CD4-positive, alpha-beta T cell treated with Interleukin-17A for 1 hour (primary cell): ENCODE data around the gene MARCHF3.
"Not testable (repeated sequence)": the region's sequence is repeated elsewhere in the genome, so short reads cannot be mapped to it uniquely, and the experiment has no call there.

ENCODE experiments used
- DNase-seq: peaks from one replicate; pipeline ENCODE4 v3.0.0-alpha.2; 2020

Gene MARCHF3

GRCh38 chr5:126947146-126948010, 83.0 kb downstream of the MARCHF3 start:
- no peak for DNase-seq

- DNase-seq: not testable (repeated sequence)
These were observed 87.5 kb downstream of the MARCHF3 start for GRCh38 chr5:126942908-126943307.

DNA sequence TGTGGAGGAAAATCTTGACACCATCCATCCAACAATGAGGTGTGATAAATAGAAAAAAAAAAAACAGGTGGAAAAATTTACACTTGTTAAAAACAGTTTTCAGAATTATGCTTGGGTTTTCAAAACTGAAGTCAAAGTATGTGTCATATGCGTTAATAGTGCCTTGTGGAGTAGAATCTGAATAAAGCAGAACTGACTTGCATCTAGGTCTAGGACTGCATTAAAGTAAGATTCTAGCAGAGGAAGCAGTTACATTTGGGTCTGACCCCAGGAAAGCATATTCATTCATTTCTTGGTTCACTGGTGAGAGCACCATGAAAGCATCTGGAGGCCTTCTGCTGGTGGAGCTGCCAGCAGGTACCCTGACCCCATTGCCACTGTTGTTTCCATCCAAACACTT, 89.0 kb downstream of the MARCHF3 start:
- DNase-seq: no peak

GRCh38 chr5:126939887-126940286, 90.5 kb downstream of the MARCHF3 start:
- DNase-seq: no peak

DNA sequence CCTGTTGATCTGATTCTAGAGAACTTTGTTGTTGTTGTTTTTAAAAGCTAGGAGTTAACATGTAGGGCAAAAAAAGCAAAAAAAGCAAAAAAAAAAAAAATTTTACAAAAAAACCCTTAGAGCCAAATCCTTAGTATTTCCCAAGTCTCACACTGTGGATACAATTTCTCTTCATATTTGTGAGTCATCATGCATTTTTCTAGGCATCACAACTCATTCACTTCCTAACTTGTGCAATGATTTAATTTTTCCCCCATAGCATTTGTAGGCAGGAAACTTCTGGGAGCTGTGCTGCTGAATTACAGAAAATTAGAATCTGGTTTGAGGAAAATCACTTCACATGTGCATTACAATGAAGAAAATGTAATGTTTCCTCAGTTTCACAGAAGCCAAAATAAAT, 91.9 kb downstream of the MARCHF3 start:
- no peak for DNase-seq

DNA sequence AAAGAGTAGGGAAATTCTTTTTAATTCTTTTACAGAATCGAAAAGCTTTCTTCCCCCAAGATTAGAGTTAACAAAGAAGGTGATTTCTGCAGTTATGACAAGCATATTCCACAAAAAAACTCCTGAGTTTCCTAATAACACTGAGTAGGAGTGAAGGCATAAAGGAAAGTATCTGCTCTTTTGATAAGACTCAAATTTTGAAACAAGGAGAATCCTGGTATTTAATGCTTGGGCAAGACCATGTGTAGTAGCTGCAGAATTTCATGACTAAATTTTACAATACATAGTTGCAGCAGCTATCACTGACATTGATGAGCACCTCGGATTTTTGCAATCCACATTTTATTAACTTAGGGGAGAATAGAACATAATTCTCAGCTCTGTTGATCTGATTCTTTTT, 92.6 kb downstream of the MARCHF3 start:
- no peak for DNase-seq

DNA sequence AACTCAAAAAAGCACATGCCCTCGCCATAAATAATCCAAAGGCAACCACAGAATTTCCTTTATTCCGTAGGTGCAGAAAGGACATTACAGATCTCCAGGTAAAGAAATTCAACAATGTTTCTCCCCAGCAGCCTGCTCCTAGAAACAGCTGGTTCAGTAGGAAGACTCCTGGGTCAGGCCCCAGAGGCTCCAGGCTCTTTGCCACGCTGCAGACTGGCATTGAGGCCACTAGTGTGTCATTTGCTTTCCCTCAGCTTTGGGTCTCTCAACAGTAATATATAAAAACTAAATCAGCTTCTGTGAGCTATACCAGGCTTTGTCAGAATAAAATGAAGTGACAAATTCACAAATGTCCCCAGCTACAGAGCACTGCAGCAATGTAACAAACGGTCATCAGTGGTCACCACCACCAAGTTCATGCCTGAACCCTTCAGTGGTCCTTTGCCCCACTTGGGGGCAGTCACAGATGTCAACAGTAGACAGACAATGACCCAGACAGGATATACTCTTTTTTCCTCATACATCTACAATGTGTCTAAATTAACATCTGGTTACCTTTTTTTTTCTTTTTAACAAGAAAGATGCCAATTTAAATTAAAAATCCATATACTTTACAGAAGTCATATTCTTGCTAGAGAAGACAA, 93.5 kb downstream of the MARCHF3 start:
- no peak for DNase-seq

DNA sequence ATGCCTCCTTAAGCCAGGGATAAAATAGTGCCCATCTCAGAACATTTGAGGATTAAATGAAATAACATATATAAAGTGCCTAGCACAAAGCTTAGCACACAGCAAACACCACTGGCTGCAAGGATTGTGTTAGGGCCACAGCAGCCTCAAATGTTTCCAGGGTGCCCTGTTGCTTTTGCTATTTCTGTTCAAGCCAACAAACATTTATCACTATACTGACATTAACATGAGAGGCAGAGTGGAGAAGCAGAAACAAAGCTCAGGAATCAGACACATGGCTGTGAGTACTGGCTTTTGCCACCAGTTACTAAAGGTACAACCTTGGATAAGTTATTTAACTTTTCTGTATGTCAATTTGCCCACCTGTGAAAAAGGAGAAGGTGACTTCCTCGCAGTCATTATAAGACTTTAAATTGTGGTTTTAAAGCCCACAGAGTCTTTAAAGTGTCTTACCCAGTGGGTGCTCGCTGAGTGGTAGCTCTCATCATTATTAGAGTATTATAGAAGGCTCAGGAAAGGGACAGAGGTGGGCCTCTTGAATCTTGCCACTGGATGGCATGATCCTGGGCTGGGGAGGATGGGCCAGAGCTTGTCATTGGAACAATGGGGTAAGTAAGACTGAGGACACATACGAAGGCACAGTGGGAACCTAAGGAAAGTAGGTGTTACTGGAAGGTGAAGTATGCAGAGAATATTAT, 98.2 kb downstream of the MARCHF3 start:
- no peak for DNase-seq

GRCh38 chr5:126928041-126928440, 102.3 kb downstream of the MARCHF3 start:
- no peak for DNase-seq

DNA sequence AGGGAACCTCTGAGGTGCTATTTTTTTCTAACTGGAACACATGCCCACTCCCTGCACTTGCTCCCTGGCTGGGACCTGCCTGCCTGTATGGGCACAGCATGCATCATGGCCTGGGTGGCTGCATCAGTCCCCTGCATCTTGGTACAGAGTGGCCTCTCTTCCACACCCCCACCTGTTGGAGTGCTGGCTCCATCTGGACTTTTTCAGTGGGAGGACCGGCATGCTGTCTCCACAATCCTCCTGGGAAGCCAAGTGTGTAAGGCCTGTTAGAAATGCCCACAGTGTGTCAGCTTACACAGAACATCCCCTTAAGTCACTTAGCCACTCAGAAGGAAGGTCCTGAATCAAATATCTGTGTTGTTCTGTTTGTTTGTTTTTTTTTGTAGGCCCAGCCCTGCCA, 102.9 kb downstream of the MARCHF3 start:
- DNase-seq: no peak

- DNase-seq: no peak
These were observed 104.2 kb downstream of the MARCHF3 start for GRCh38 chr5:126926187-126926586.

- DNase-seq: no peak
These were observed 104.9 kb downstream of the MARCHF3 start for GRCh38 chr5:126925482-126925881.

GRCh38 chr5:126924331-126925033, 105.9 kb downstream of the MARCHF3 start:
- DNase-seq: no peak

- DNase-seq: no peak
These were observed 108.9 kb downstream of the MARCHF3 start for GRCh38 chr5:126921241-126922091.

DNA sequence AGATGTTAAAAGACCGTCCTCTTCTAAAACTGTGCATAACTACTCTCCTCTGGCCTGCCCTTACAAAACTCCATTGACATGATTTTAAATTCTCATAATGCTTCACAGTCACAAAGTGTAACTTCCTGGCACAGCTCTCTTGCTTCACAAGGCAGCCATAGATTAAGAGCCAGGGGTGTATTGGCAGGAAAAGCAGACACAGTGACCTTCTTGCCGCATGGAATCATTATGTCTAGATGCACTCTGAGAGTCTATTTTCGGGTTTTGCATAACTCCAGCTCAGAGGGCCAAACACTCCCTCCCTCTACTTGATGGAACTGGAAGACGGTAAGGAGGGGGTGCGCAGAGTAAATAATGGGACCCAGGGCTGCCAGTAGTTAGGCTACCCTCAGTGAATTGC, 110.1 kb downstream of the MARCHF3 start:
- no peak for DNase-seq

- DNase-seq: no peak
These were observed 110.8 kb downstream of the MARCHF3 start for GRCh38 chr5:126919566-126919965.

DNA sequence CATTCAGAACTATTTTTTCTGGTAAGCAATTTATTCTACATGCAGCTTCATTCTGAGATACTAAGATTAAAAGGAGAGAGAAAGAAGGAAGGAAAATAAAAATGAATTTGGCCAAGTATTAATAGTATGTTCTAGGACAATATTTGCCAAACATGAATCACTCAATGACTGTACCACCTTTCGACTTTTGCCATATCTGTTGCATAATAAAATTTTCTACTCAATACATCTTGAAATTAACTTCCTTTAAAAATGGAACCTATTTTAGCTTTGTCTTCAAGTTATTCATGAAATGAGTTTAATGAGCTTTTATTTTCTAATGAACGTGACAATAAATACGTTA, 111.8 kb downstream of the MARCHF3 start:
- DNase-seq: no peak

DNA sequence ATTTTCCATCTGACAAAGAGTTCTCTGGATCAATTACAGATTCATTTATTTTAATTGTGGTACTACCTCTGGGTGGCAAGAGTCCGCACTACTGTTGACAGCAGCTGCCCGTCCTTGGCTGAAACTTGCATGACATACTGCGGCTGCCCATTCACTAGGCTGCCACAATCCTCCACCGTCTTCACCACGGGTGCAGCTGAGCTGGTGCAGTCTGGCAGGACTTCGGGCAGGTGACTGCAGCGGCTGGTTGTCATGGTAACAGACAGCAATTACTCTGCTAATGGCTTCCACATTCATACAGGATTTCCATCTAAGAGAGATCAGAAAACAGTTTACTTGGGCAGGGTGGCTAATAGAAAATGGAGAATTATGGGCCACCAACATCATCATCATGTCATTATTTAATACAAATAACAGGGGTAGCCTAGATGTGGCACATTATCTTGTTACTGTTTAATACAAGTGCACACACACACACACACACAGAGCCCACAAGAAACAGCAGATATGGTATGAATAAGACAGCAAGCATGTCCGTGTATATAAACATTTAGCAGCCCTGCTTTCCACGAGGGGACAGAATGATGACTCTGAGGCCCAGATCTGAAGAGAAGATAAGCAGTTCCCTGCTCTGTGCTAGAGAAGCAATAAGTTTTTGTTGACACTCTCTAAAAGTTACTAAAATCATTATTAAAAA, 112.3 kb downstream of the MARCHF3 start:
- DNase-seq: no peak

DNA sequence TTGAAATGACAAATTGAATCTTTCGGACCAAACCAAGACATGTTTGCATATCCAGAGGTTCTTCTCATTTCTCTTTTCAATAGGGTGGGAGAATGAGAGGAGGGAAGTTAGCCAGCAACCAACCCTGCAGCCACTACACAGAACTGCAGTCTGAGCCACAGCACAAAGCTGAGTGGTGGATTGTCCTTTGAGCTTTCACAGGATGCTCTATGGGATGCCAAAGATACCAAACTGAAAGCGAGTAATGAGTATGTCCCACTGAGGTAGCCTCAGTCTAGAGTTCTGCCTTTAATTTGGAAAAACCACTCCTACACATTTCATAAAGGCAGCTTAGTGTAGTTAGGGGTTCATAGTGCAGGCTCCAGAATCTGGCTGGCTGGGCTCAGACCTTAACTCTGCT, 114.9 kb downstream of the MARCHF3 start:
- DNase-seq: no peak

GRCh38 chr5:126914801-126915436, 115.4 kb downstream of the MARCHF3 start:
- DNase-seq: no peak

GRCh38 chr5:126912616-126913200, 117.7 kb downstream of the MARCHF3 start:
- no peak for DNase-seq
